Activated T-cell treated with anti-CD3 and anti-CD28 coated beads, Interleukin-2, amount 50 U/mL, for 4 hours (primary cell): ENCODE results near the gene OR2T12. TPM values are rescaled to one million over a fixed set of nuclear protein-coding genes. Genes with fewer than 3 reads are reported as not detected.

Experiments
- total RNA-seq, 3 donors: library from RNA; stranded (reverse); gene quantifications; one replicate each; pipeline ENCODE4 v1.2.1, GENCODE V29; 2021

OR2T12 gene
- total RNA-seq, 3 donors from 2014 or later: not detected

Other genes with a start within 250 kb of the OR2T12 start
- gene OR2L13, start 208.2 kb downstream of the OR2T12 start, total RNA-seq: not detected
- not detected for gene OR2M5, start 158.3 kb downstream of the OR2T12 start, total RNA-seq
- gene OR2M2, start 128.6 kb downstream of the OR2T12 start, total RNA-seq: not detected
- not detected for gene OR2M3, start 106.2 kb downstream of the OR2T12 start, total RNA-seq
- not detected for gene OR2M4, start 72.0 kb downstream of the OR2T12 start, total RNA-seq
- gene OR2T33, start 25.4 kb downstream of the OR2T12 start, total RNA-seq: not detected
- not detected for gene OR2M7, start 21.1 kb upstream of the OR2T12 start, total RNA-seq
- gene OR14C36, start 45.4 kb upstream of the OR2T12 start, total RNA-seq: not detected
- not detected for gene OR2T4, start 58.2 kb upstream of the OR2T12 start, total RNA-seq
- not detected for gene OR2T6, start 72.3 kb upstream of the OR2T12 start, total RNA-seq
- not detected for gene OR2T1, start 99.6 kb upstream of the OR2T12 start, total RNA-seq
- gene OR2T2, start 142.2 kb upstream of the OR2T12 start, total RNA-seq: not detected
- gene OR2T3, start 169.9 kb upstream of the OR2T12 start, total RNA-seq: not detected
- not detected for gene OR2T5, start 185.2 kb upstream of the OR2T12 start, total RNA-seq
- gene OR2G6, start 204.6 kb upstream of the OR2T12 start, total RNA-seq: not detected